Heart left ventricle (tissue), 13 donors: ENCODE results near the gene PI16.
A peak's percentile ranks its signal among the peaks of the same experiment; 100 is the strongest.

ENCODE experiments used
- POLR2A ChIP-seq, 2 donors: fragments of 450-650 bp; IDR thresholded peaks; one replicate each; pipeline ENCODE4 v1.6.1; 2017; ENCODE audit warnings: antibody characterized with exemption in 2 of 2, mild to moderate bottlenecking in 2 of 2, moderate library complexity in 2 of 2
- TF ChIP-seq, protein P1 (sequence below), 12 donors: fragments of 200-600 bp; sonication (generic) in 4 of 12; IDR thresholded peaks; one replicate each; pipeline versions ENCODE4 v1.5.0 to v1.8.0; 2018 to 2022; ENCODE audit warnings: antibody characterized with exemption in 12 of 12, mild to moderate bottlenecking in 5 of 12
- donor health status: ischemic (EF 13 %, LVEDD 7.1; RV severe dilation, severe dysfunction).
- donor health status: DM: no; HTN: yes; CAD: no.
- donor health status: DM: no; HTN: no; CAD: no.
- donor health status: ischemic (EF 25% LVEDD 6.9; RV normal size, moderate dysfunction).
- donor health status: ischemic (EF 25% LVEDD 5.7; RV mildly dilated, moderate dysfunction).
- donor health status: ischemic (EF 35%, LVEDD 5.7; RV mildly dilated, moderate dysfunction).
- donor health status: nonischemic (EF 11% LVEDD 7.7; RV severe dilation, severe dysfunction).
- donor health status: DM: yes; HTN: yes; CAD: no.
- donor health status: PGD.
- donor health status: ischemic (EF 29% LVEDD 5.4; RV normal size, mild dysfunction).
- donor health status: nonischemic (EF 23%, LVEDD 6.1; RV moderate dilation, normal function).

- TF ChIP-seq, protein P1, sequence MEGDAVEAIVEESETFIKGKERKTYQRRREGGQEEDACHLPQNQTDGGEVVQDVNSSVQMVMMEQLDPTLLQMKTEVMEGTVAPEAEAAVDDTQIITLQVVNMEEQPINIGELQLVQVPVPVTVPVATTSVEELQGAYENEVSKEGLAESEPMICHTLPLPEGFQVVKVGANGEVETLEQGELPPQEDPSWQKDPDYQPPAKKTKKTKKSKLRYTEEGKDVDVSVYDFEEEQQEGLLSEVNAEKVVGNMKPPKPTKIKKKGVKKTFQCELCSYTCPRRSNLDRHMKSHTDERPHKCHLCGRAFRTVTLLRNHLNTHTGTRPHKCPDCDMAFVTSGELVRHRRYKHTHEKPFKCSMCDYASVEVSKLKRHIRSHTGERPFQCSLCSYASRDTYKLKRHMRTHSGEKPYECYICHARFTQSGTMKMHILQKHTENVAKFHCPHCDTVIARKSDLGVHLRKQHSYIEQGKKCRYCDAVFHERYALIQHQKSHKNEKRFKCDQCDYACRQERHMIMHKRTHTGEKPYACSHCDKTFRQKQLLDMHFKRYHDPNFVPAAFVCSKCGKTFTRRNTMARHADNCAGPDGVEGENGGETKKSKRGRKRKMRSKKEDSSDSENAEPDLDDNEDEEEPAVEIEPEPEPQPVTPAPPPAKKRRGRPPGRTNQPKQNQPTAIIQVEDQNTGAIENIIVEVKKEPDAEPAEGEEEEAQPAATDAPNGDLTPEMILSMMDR (IDR thresholded peaks at IDR 0.05), result peak in 1 of 12 donors; percentile 16
- TF ChIP-seq POLR2A (IDR thresholded peaks at IDR 0.05), result peak; percentile 68 to 96
Observed at GRCh38 chr6:36985808-36986703, 31.5 kb downstream of the PI16 start, which contains the start of gene MTCH1.
